Stimulated activated CD4-positive, alpha-beta T cell treated with anti-CD3 and anti-CD28 coated beads, Interleukin-15, amount 100 ng/mL, for 48 hours (primary cell): ENCODE results near the gene SYNGR3.
"Not testable (repeated sequence)": the region's sequence is repeated elsewhere in the genome, so short reads cannot be mapped to it uniquely, and the experiment has no call there.

Experiments used
- DNase-seq, 2 donors: peaks; one replicate each; pipeline ENCODE4 v3.0.0-alpha.2; 2020; ENCODE audit warnings: low read depth in 2 of 2

The SYNGR3 gene

GRCh38 chr16:2029350-2029749, 39.6 kb downstream of the SYNGR3 start:
- no peak for DNase-seq

- no peak for DNase-seq
Measured at GRCh38 chr16:2030036-2030435, 40.3 kb downstream of the SYNGR3 start.

GRCh38 chr16:2031081-2031577, 41.4 kb downstream of the SYNGR3 start:
- DNase-seq = no peak

- DNase-seq = no peak
Measured at GRCh38 chr16:2032285-2033056, 42.7 kb downstream of the SYNGR3 start.

- DNase-seq = no peak
Measured at GRCh38 chr16:2033057-2033908, 43.5 kb downstream of the SYNGR3 start.

- not testable (repeated sequence) for DNase-seq
Measured at GRCh38 chr16:2033909-2034695, 44.3 kb downstream of the SYNGR3 start.

GRCh38 chr16:2034696-2035430, 45.1 kb downstream of the SYNGR3 start:
- no peak for DNase-seq

- DNase-seq = no peak
Measured at GRCh38 chr16:2035431-2036199, 45.8 kb downstream of the SYNGR3 start.

GRCh38 chr16:2036200-2036966, 46.6 kb downstream of the SYNGR3 start:
- DNase-seq = no peak

GRCh38 chr16:2037115-2037514, 47.3 kb downstream of the SYNGR3 start:
- DNase-seq = no peak

GRCh38 chr16:2037647-2038381, 48.0 kb downstream of the SYNGR3 start:
- DNase-seq = no peak

GRCh38 chr16:2038382-2039231, 48.8 kb downstream of the SYNGR3 start:
- DNase-seq = no peak

GRCh38 chr16:2039274-2040031, 49.7 kb downstream of the SYNGR3 start:
- no peak for DNase-seq

- no peak for DNase-seq
Measured at GRCh38 chr16:2040041-2040786, 50.4 kb downstream of the SYNGR3 start.

- DNase-seq = no peak
Measured at GRCh38 chr16:2040787-2041522, 51.2 kb downstream of the SYNGR3 start.
